Stimulated activated CD8-positive, alpha-beta memory T cell treated with anti-CD3 and anti-CD28 coated beads, Interleukin-15, amount 100 ng/mL, for 48 hours (primary cell): ENCODE measurements around the gene ICA1.
A peak's percentile ranks its signal among the peaks of the same experiment; 100 is the strongest.

Experiments used
- DNase-seq, 2 donors: peaks; one replicate each; pipeline ENCODE4 v3.0.0-alpha.2; 2020; ENCODE audit warnings: low read depth in 2 of 2

Gene ICA1

GRCh38 chr7:8201846-8202441, 60.0 kb downstream of the ICA1 start:
- DNase-seq: no peak

- DNase-seq: no peak
Measured at GRCh38 chr7:8200717-8201116, 61.2 kb downstream of the ICA1 start.

GRCh38 chr7:8200316-8200715, 61.7 kb downstream of the ICA1 start:
- DNase-seq: no peak

GRCh38 chr7:8197994-8198698, 63.8 kb downstream of the ICA1 start:
- DNase-seq: peak; percentile 44 to 51

GRCh38 chr7:8192897-8193296, 69.1 kb downstream of the ICA1 start:
- no peak for DNase-seq

GRCh38 chr7:8190119-8190895, 71.7 kb downstream of the ICA1 start:
- peak in 1 of 2 donors; percentile 16 for DNase-seq

GRCh38 chr7:8189625-8190024, 72.3 kb downstream of the ICA1 start:
- DNase-seq: no peak

- DNase-seq: no peak
Measured at GRCh38 chr7:8185926-8186683, 75.9 kb downstream of the ICA1 start.

- DNase-seq: no peak
Measured at GRCh38 chr7:8184221-8184620, 77.7 kb downstream of the ICA1 start.

GRCh38 chr7:8179486-8179885, 82.5 kb downstream of the ICA1 start:
- no peak for DNase-seq

GRCh38 chr7:8178353-8178752, 83.6 kb downstream of the ICA1 start:
- no peak for DNase-seq

GRCh38 chr7:8177109-8177933, 84.6 kb downstream of the ICA1 start:
- DNase-seq: no peak

- DNase-seq: peak; percentile 47 to 48
Measured at GRCh38 chr7:8176370-8177081, 85.4 kb downstream of the ICA1 start.

- no peak for DNase-seq
Measured at GRCh38 chr7:8175929-8176369, 86.0 kb downstream of the ICA1 start.

- no peak for DNase-seq
Measured at GRCh38 chr7:8172372-8173354, 89.3 kb downstream of the ICA1 start.

GRCh38 chr7:8169171-8169570, 92.8 kb downstream of the ICA1 start:
- DNase-seq: no peak

- no peak for DNase-seq
Measured at GRCh38 chr7:8168336-8168735, 93.6 kb downstream of the ICA1 start.

GRCh38 chr7:8165150-8165549, 96.8 kb downstream of the ICA1 start:
- DNase-seq: no peak

- DNase-seq: no peak
Measured at GRCh38 chr7:8162181-8162580, 99.8 kb downstream of the ICA1 start.
